ENCODE data around the gene ZNF160.
"Not testable (repeated sequence)": the region's sequence is repeated elsewhere in the genome, so short reads cannot be mapped to it uniquely, and the experiment has no call there.

ZNF160 gene

GRCh38 chr19:53103234-53104203 lies at the start of gene ZNF160:
Gene ZNF160, minus strand, starts transcription at chr19:53103422. Its CDS starts 17,146 bp downstream, at chr19:53086276.
- peak; percentile 97 for DNase-seq

GRCh38 chr19:53147645-53148044 lies 44.4 kb upstream of the ZNF160 start:
- no peak for DNase-seq

- DNase-seq: no peak
Observed at GRCh38 chr19:53140351-53140750, 37.1 kb upstream of the ZNF160 start.

GRCh38 chr19:53136432-53136831 lies 33.2 kb upstream of the ZNF160 start:
- no peak for DNase-seq

- DNase-seq: peak; percentile 67
Observed at GRCh38 chr19:53132141-53132991, 29.1 kb upstream of the ZNF160 start, which contains the start of gene ZNF415. Gene ZNF415, minus strand, starts transcription at chr19:53132910. Its CDS starts 10,234 bp downstream, at chr19:53122676.

- DNase-seq: no peak
Observed at GRCh38 chr19:53131727-53132126, 28.5 kb upstream of the ZNF160 start.

- DNase-seq: no peak
Observed at GRCh38 chr19:53131085-53131590, 27.9 kb upstream of the ZNF160 start.

- DNase-seq: no peak
Observed at GRCh38 chr19:53130506-53130905, 27.3 kb upstream of the ZNF160 start.

- DNase-seq: not testable (repeated sequence)
Observed at GRCh38 chr19:53126733-53127526, 23.7 kb upstream of the ZNF160 start.

- DNase-seq: no peak
Observed at GRCh38 chr19:53123400-53123799, 20.2 kb upstream of the ZNF160 start.

GRCh38 chr19:53112286-53112685 lies 9.1 kb upstream of the ZNF160 start:
- DNase-seq: no peak

GRCh38 chr19:53109527-53109926 lies 6.3 kb upstream of the ZNF160 start:
- DNase-seq: no peak

GRCh38 chr19:53102756-53103233 lies 427 bp downstream of the ZNF160 start:
- no peak for DNase-seq

- DNase-seq: no peak
Observed at GRCh38 chr19:53102206-53102755, 941 bp downstream of the ZNF160 start.

GRCh38 chr19:53101518-53101917 lies 1.7 kb downstream of the ZNF160 start:
- DNase-seq: no peak

GRCh38 chr19:53098570-53098969 lies 4.7 kb downstream of the ZNF160 start:
- DNase-seq: not testable (repeated sequence)

GRCh38 chr19:53096982-53097690 lies 6.1 kb downstream of the ZNF160 start:
- DNase-seq: not testable (repeated sequence)

- not testable (repeated sequence) for DNase-seq
Observed at GRCh38 chr19:53096579-53096978, 6.6 kb downstream of the ZNF160 start.

- DNase-seq: peak; percentile 97
Observed at GRCh38 chr19:53094754-53095575, 8.3 kb downstream of the ZNF160 start.

GRCh38 chr19:53092723-53093122 lies 10.5 kb downstream of the ZNF160 start:
- DNase-seq: no peak

Data from NCI-H526 treated with DMSO at 0.1 percent for 48 hours (cell line).